Measurements from ENCODE around the gene DNAJB12.
"Not testable (repeated sequence)": the region's sequence is repeated elsewhere in the genome, so short reads cannot be mapped to it uniquely, and the experiment has no call there.

DNA sequence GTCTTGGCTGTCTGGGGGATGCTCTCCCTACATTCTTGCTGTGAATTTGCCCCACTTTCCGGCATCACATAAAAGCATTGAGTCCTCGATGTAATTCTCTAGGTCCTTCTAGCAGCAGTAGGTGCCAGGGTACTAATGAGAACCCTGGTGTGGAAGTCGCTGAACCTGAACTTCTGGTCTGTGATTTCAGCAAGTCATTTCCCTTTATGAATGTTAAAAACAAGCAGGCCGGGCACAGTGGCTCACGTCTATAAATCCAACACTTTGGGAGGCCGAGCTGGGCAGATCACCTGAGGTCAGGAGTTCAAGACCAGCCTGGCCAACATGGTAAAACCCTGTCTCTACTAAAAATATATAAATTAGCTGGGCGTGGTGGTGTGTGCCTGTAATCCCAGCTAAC is 30.3 kb upstream of the DNAJB12 start:
- TF ChIP-seq EP300 (IDR thresholded peaks at IDR 0.05), result not testable (repeated sequence)
- TF ChIP-seq, protein P1, sequence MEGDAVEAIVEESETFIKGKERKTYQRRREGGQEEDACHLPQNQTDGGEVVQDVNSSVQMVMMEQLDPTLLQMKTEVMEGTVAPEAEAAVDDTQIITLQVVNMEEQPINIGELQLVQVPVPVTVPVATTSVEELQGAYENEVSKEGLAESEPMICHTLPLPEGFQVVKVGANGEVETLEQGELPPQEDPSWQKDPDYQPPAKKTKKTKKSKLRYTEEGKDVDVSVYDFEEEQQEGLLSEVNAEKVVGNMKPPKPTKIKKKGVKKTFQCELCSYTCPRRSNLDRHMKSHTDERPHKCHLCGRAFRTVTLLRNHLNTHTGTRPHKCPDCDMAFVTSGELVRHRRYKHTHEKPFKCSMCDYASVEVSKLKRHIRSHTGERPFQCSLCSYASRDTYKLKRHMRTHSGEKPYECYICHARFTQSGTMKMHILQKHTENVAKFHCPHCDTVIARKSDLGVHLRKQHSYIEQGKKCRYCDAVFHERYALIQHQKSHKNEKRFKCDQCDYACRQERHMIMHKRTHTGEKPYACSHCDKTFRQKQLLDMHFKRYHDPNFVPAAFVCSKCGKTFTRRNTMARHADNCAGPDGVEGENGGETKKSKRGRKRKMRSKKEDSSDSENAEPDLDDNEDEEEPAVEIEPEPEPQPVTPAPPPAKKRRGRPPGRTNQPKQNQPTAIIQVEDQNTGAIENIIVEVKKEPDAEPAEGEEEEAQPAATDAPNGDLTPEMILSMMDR (IDR thresholded peaks at IDR 0.05), result not testable (repeated sequence)
